A549 (cell line): ENCODE data around the gene NSRP1.
"Not testable (repeated sequence)": the region's sequence is repeated elsewhere in the genome, so short reads cannot be mapped to it uniquely, and the experiment has no call there.

ENCODE experiments used
- ATOH8 ChIP-seq: fragments of 250-450 bp; sonication (Bioruptor Pico); IDR thresholded peaks from 2 replicates; pipeline ENCODE4 v1.5.0; 2020; ENCODE audit warnings: low read depth, mild to moderate bottlenecking, moderate library complexity
- CEBPB ChIP-seq, 2 experiments: fragments of >200 bp in 1 of 2; sonication (Bioruptor Twin) in 1 of 2; formaldehyde crosslinking in 1 of 2; IDR thresholded peaks; 2 replicates each; pipeline ENCODE4 v1.6.1; 2012 to 2016
- CHD2 ChIP-seq: fragments of 150-350 bp; IDR thresholded peaks from 2 replicates; pipeline ENCODE4 v1.6.1; 2014; ENCODE audit warnings: low read length; ENCODE audit not compliant: partially characterized antibody
- CTCF ChIP-seq: fragments of >200 bp; sonication (Bioruptor Twin); formaldehyde crosslinking; IDR thresholded peaks from 3 replicates; pipeline ENCODE4 v1.5.1; 2016
- EP300 ChIP-seq, 2 experiments: fragments of >200 bp; sonication (Bioruptor Twin); formaldehyde crosslinking; IDR thresholded peaks; 2 replicates in 1 of 2; 3 replicates in 1 of 2; pipeline ENCODE4 v1.6.1; 2016 to 2017
- HDAC2 ChIP-seq: fragments of 200-600 bp; sonication (generic); IDR thresholded peaks from 2 replicates; pipeline ENCODE4 v1.6.1; 2016
- MAX ChIP-seq: IDR thresholded peaks from 2 replicates; pipeline ENCODE4 v1.6.1; 2012
- MAZ ChIP-seq: fragments of 150-350 bp; IDR thresholded peaks from 2 replicates; pipeline ENCODE4 v1.6.1; 2014; ENCODE audit warnings: antibody characterized with exemption, low read depth, low read length, borderline replicate concordance
- PHF8 ChIP-seq: fragments of 200-600 bp; sonication (generic); IDR thresholded peaks from 2 replicates; pipeline ENCODE4 v1.6.1; 2016; ENCODE audit warnings: low read depth, mild to moderate bottlenecking, antibody characterized with exemption, moderate library complexity, borderline replicate concordance
- POLR2A ChIP-seq: IDR thresholded peaks from 2 replicates; pipeline ENCODE4 v1.6.1; 2012; ENCODE audit warnings: mild to moderate bottlenecking, low read length
- REST ChIP-seq: fragments of 200-600 bp; sonication (generic); IDR thresholded peaks from 2 replicates; pipeline ENCODE4 v1.6.1; 2016; ENCODE audit warnings: antibody characterized with exemption, mild to moderate bottlenecking, moderate library complexity
- SREBF2 ChIP-seq: fragments of 450-650 bp; IDR thresholded peaks from 2 replicates; pipeline ENCODE4 v1.6.1; 2014; ENCODE audit warnings: mild to moderate bottlenecking, moderate library complexity
- ZFP36 ChIP-seq: fragments of 450-650 bp; IDR thresholded peaks from 2 replicates; pipeline ENCODE4 v1.6.1; 2014; ENCODE audit warnings: borderline replicate concordance; ENCODE audit not compliant: partially characterized antibody

- TF ChIP-seq EP300 (IDR thresholded peaks at IDR 0.05); CTCF; SREBF2; POLR2A; ZFP36; MAX; CHD2; MAZ; REST; PHF8; ATOH8 (CRISPR knock-in tag); HDAC2; CEBPB (IDR thresholded peaks at IDR 0.05): not testable (repeated sequence)
Measured at GRCh38 chr17:30147860-30148259, 31.2 kb downstream of the NSRP1 start.
